Smooth muscle cell (in vitro differentiated cells): ENCODE measurements around the gene STING1. TPM values are rescaled to one million over a fixed set of nuclear protein-coding genes. Genes with fewer than 3 reads are reported as not detected.

Experiments used
- DNase-seq: peaks from one replicate; lab custom pipeline; 2025; ENCODE audit not compliant: unreplicated experiment; lab: John Stamatoyannopoulos, UW
- H2AFZ ChIP-seq: fragments of 200-600 bp; sonication (generic); 2 replicates; pipeline ENCODE4 v1.6.0; 2016; ENCODE audit warnings: antibody characterized with exemption, low read depth, mild to moderate bottlenecking
- H3F3A ChIP-seq: fragments of 200-600 bp; sonication (generic); 2 replicates; pipeline ENCODE4 v1.6.0; 2017; ENCODE audit warnings: antibody characterized with exemption, low read depth
- H3K27ac ChIP-seq: fragments of 200-600 bp; sonication (generic); 2 replicates; pipeline ENCODE4 v1.5.1; 2016; ENCODE audit warnings: low read depth, mild to moderate bottlenecking
- H3K27me3 ChIP-seq: fragments of 200-600 bp; sonication (generic); 2 replicates; pipeline ENCODE4 v1.6.1; 2016; ENCODE audit warnings: low read depth, mild to moderate bottlenecking
- H3K36me3 ChIP-seq: fragments of 200-600 bp; sonication (generic); 2 replicates; pipeline ENCODE4 v1.5.1; 2016; ENCODE audit warnings: low read depth
- H3K4me1 ChIP-seq: fragments of 200-600 bp; sonication (generic); 2 replicates; pipeline ENCODE4 v1.5.1; 2016; ENCODE audit warnings: low read depth
- H3K4me2 ChIP-seq: fragments of 200-600 bp; sonication (generic); 2 replicates; pipeline ENCODE4 v1.6.0; 2016; ENCODE audit warnings: mild to moderate bottlenecking
- H3K4me3 ChIP-seq: fragments of 200-600 bp; sonication (generic); 2 replicates; pipeline ENCODE4 v1.5.1; 2016; ENCODE audit warnings: mild to moderate bottlenecking
- H3K79me2 ChIP-seq: fragments of 200-600 bp; sonication (generic); 2 replicates; pipeline ENCODE4 v1.6.0; 2016; ENCODE audit warnings: low read depth, mild to moderate bottlenecking
- H3K9ac ChIP-seq: fragments of 200-600 bp; sonication (generic); 2 replicates; pipeline ENCODE4 v1.6.0; 2016; ENCODE audit warnings: low read depth
- H3K9me3 ChIP-seq: fragments of 200-600 bp; sonication (generic); replicated peaks from 2 replicates; pipeline ENCODE4 v1.5.1; 2016; ENCODE audit warnings: low read depth
- H4K20me1 ChIP-seq: fragments of 200-600 bp; sonication (generic); 2 replicates; pipeline ENCODE4 v1.6.0; 2016; ENCODE audit warnings: low read depth
- CTCF ChIP-seq: fragments of 200-600 bp; sonication (generic); IDR thresholded peaks from 2 replicates; pipeline ENCODE4 v1.5.1; 2017; ENCODE audit warnings: borderline replicate concordance, mild to moderate bottlenecking, antibody characterized with exemption; ENCODE audit not compliant: insufficient read depth, poor library complexity, severe bottlenecking
- WGBS: methylation state at CpG from one replicate; pipeline ENCODE4 v1.1.7; 2016; ENCODE audit warnings: low lambda C conversion rate; 5-methylcytosine and 5-hydroxymethylcytosine counted together
- polyA plus RNA-seq: library from polyadenylated mRNA; unstranded; fragments of >200 nt; fragmentation: Nextera tagmentation; extraction: Ambion mirVana; gene quantifications from 2 replicates; pipeline ENCODE4 v1.2.1, GENCODE V29; 2016
- total RNA-seq: library from RNA; depleted of rRNA; stranded (reverse); fragments of >200 nt; gene quantifications from 2 replicates; pipeline ENCODE4 v1.2.3, GENCODE V29; 2014

Gene STING1
- total and polyA plus RNA-seq, 2 experiments from 2014 or later: 5.8 to 9.6 TPM

DNA sequence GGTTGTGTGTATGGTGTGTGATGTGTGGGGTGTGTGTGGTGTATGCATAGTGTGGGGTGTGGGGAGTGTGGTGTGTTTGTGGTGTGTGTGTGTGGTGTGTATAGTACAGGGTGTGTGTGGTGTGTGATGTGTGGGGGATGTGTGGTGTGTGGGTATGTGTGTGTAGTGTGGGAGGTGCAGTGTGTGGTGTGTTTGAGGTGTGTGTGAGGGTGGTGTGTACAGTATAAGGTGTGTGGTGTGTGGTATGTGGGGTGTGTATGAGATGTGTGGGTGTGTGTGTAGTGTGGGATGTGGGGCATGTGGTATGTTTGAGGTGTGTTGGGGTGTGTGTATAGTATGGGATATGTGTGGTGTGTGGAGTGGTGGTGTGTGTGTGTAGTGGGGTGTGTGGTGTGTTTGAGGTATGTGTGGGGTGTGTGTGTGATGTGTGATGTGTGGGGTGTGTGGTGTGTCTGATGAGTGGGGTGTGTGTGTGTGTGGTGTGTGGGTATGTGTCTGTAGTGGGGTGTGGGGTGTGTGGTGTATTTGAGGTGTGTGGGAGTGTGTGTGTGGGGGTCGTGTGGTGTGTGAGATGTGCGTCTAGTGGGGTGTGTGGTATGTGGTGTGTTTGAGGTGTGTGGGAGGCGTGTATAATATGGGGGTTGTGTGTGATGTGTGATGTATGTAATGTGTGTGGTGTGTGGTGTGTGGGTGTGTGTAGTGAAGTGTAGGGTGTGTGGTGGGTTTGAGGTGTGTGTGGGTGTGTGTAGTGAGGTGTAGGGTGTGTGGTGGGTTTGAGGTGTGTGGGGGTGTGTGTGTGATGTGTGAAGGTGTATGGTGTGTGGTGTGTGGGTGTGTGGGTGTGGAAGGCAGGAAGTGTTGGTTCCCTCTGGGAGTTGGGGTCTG lies 28.6 kb downstream of the STING1 start:
- Histone ChIP-seq H3K4me2 (no peak overlapping the region), H3K79me2 (no peaks in the 10 kb centered on the region), H3K4me1 (no peaks in the 10 kb centered on the region), H3K4me3 (no peak overlapping the region), H4K20me1 (no peaks in the 10 kb centered on the region), H3K9ac (no peak overlapping the region), H3K36me3 (no peaks in the 10 kb centered on the region), H3F3A (no peaks in the 10 kb centered on the region), H3K9me3 (no peaks in the 10 kb centered on the region), H2AFZ (no peak overlapping the region), H3K27ac (no peak overlapping the region), H3K27me3 (no peaks in the 10 kb centered on the region)
- WGBS: 80% methylated on average over 2 of the region's 3 CpGs
- DNase-seq: no peak
- no peak for TF ChIP-seq CTCF

DNA sequence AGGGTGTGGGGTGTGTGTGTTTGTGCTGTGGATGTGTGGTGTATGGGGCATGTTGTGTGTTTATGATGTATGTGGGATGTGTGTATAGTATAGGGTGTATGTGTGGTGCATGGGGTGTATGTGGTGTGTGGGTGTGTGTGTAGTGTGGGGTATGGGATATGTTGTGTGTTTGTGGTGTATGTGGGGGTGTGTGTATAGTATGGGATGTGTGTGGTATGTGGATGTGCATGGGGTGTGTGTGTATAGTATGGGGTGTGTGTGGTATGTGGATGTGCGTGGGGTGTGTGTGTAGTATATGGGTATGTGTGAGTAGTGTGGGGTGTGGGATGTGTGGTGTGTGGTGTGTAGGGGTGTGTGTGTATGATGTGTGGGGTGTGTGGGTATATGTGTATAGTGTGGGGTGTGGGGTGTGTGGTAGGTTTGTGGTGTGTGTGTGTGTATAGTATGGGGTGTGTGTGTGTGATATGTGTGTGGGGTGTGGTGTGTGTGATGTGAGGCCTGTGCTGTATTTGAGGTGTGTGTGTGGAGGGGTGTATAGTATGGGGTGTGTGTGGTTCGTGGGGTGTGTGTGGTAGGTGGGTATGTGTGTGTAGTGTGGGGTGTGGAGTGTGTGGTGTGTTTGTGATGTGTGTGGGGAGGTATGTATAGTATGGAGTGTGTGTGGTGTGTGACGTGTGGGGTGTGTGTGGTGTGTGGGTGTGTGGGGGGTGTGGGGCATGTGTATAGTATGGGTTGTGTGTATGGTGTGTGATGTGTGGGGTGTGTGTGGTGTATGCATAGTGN lies 30.5 kb downstream of the STING1 start:
- no peak overlapping the region for H2AFZ ChIP-seq
- no peak overlapping the region for H3K9ac ChIP-seq
- no peaks in the 10 kb centered on the region for H3K36me3 ChIP-seq
- H3K4me3 ChIP-seq: no peak overlapping the region
- no peak overlapping the region for H3K4me2 ChIP-seq
- WGBS: 89% methylated on average over 3 of the region's 3 CpGs
- H3F3A ChIP-seq: no peaks in the 10 kb centered on the region
- no peak for TF ChIP-seq CTCF
- H3K9me3 ChIP-seq: no peaks in the 10 kb centered on the region
- H3K27me3 ChIP-seq: no peaks in the 10 kb centered on the region
- no peaks in the 10 kb centered on the region for H3K79me2 ChIP-seq
- no peaks in the 10 kb centered on the region for H4K20me1 ChIP-seq
- no peak overlapping the region for H3K27ac ChIP-seq
- peaks cover 1% of the 10 kb centered on the region for H3K4me1 ChIP-seq
- no peak for DNase-seq

DNA sequence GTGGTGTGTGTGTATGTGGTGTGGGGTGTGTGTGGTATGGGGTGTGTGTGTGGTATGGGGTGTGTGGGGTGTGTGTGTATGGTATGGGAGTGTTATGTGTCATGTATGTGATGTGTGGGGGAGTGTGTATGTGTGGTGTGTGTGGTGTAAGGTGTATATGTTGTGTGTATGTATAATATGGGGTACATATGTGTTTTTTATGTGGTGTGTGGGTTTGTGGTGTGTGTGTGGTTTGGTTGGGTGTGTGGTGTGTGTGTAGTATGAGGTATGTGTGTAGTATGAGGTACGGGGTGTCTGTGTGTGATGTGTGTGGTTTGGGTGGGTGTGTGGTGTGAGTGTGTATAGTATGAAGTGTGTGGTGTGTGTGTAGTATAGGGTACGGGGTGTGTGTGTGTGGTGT lies 31.4 kb downstream of the STING1 start:
- Histone ChIP-seq H2AFZ (no peak overlapping the region), H4K20me1 (no peaks in the 10 kb centered on the region), H3K27ac (no peak overlapping the region), H3K27me3 (no peaks in the 10 kb centered on the region), H3K4me1 (peaks cover 3% of the 10 kb centered on the region), H3K9ac (no peak overlapping the region), H3F3A (peaks cover under 1% of the 10 kb centered on the region), H3K9me3 (no peaks in the 10 kb centered on the region), H3K36me3 (no peaks in the 10 kb centered on the region), H3K4me3 (no peak overlapping the region), H3K79me2 (no peaks in the 10 kb centered on the region), H3K4me2 (no peak overlapping the region)
- whole genome bisulfite sequencing: 92% methylated on average over 1 of the region's 2 CpGs
- no peak for DNase-seq
- no peak for TF ChIP-seq CTCF
